ENCODE results near the gene CDKN1C. TPM values are rescaled to one million over a fixed set of nuclear protein-coding genes. Genes with fewer than 3 reads are reported as not detected.

The CDKN1C gene
- total and polyA plus RNA-seq, 2 of the 8 experiments (the other 6 are each of a cell fraction or from before 2014, with no cell fraction given): 12.8 to 14.1 TPM

DNA sequence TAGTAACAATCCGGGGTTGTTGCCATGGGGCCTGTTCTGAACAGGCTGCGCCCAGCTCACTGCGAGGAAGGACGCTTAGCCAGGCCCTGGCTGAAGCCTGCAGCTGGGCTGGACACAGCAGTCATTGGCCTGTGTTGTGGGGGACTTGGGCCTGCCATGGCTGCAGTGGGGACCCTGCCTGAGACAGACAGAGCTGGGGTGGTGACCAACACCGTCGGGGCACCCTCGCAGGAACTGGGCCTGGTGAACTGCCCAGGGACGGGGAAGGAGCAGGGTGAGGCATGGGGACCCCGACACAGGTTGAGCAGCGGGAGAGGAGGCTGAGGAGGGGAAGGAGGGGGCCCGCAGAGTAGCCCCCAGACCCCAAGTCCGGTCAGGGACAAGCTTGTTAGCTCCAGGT, 34.8 kb upstream of the CDKN1C start:
- no peak overlapping the region for H3K9ac ChIP-seq (replicated peaks in 1 of 4; ENCODE audit: extremely low read depth in 1 of 4, low read depth in 3 of 4, low read length in 3 of 4)
- H3K27ac ChIP-seq (ENCODE audit: low read depth, low read length): no peak overlapping the region
- no peaks in the 10 kb centered on the region for H4K20me1 ChIP-seq (replicated peaks in 1 of 2; ENCODE audit: control insufficient read depth in 1 of 2, insufficient read depth in 2 of 2, low read length in 2 of 2)
- no peak overlapping the region for H3K4me3 ChIP-seq (ENCODE audit: extremely low read depth in 1 of 4, insufficient read depth in 2 of 4, low read depth in 3 of 4, low read length in 4 of 4)
- no peak overlapping the region for H2AFZ ChIP-seq (ENCODE audit: low read length)
- H4K91ac ChIP-seq (replicated peaks; ENCODE audit: insufficient read length, low read length): no peak overlapping the region
- ChIA-PET POLR2A (ENCODE audit: partially characterized antibody) (interaction anchor here (1.0 to 1.4 kb wide), 3 partner anchors 10 to 24 kb away, joined by 3 to 4 read pairs (median 3); no protein-coding TSS in a partner anchor), CTCF (ENCODE audit: partially characterized antibody) (interaction anchor here (0.7 to 4.2 kb wide), 7 partner anchors 10 to 1087 kb away, joined by 3 to 18 read pairs (median 6); partner anchors contain the start of gene PHLDA2)
- peaks cover 0 to 4% (median 0%) of the 10 kb centered on the region in 4 experiments; a peak in 1 of 7 replicates for H3K27me3 ChIP-seq (replicated peaks in 1 of 4; ENCODE audit: control insufficient read depth in 3 of 4, extremely low read depth in 1 of 4, insufficient read depth in 3 of 4, low read length in 3 of 4)
- no peak overlapping the region for H2BK120ac ChIP-seq (replicated peaks; ENCODE audit: low read depth, low read length)
- no peak overlapping the region for H2BK5ac ChIP-seq (ENCODE audit: low read depth, low read length)
- no peaks in the 10 kb centered on the region for H3K79me1 ChIP-seq (ENCODE audit: low read depth, low read length)
- no peak overlapping the region for H3K4ac ChIP-seq (replicated peaks; ENCODE audit: insufficient read length, low read depth, low read length)
- TF ChIP-seq SAP30 (IDR thresholded peaks at IDR 0.05; ENCODE audit: insufficient read depth, insufficient replicate concordance, low read length) (no peak), TCF12 (IDR thresholded peaks at IDR 0.05; ENCODE audit: low read depth, low read length) (no peak), FOSL1 (IDR thresholded peaks at IDR 0.05; ENCODE audit: insufficient read depth, low read depth, low read length) (no peak), SRF (IDR thresholded peaks at IDR 0.05; ENCODE audit: low read depth, low read length) (no peak), HDAC2 (IDR thresholded peaks at IDR 0.05; ENCODE audit: borderline replicate concordance in 1 of 2, low read depth in 2 of 2, low read length in 2 of 2) (no peak), SP1 (IDR thresholded peaks at IDR 0.05; ENCODE audit: low read depth, low read length) (no peak), ASH2L (IDR thresholded peaks at IDR 0.05; ENCODE audit: low read length) (no peak), GABPA (IDR thresholded peaks at IDR 0.05; ENCODE audit: borderline replicate concordance, insufficient read depth, low read length) (no peak), SIRT6 (IDR thresholded peaks at IDR 0.05; ENCODE audit: low read length) (no peak), MAFK (IDR thresholded peaks at IDR 0.05; ENCODE audit: low read depth, low read length) (no peak)
- TF ChIP-seq, protein P1, sequence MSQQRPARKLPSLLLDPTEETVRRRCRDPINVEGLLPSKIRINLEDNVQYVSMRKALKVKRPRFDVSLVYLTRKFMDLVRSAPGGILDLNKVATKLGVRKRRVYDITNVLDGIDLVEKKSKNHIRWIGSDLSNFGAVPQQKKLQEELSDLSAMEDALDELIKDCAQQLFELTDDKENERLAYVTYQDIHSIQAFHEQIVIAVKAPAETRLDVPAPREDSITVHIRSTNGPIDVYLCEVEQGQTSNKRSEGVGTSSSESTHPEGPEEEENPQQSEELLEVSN (IDR thresholded peaks at IDR 0.05): no peak
- no peak overlapping the region for H2BK20ac ChIP-seq (ENCODE audit: low read length)
- no peaks in the 10 kb centered on the region for H3K79me2 ChIP-seq (ENCODE audit: control insufficient read depth in 1 of 2, insufficient read depth in 2 of 2, low read length in 2 of 2)
- H3K4me2 ChIP-seq (ENCODE audit: insufficient read depth in 1 of 2, low read depth in 2 of 2, low read length in 2 of 2): no peak overlapping the region
- H3K23me2 ChIP-seq (ENCODE audit: low read depth, low read length): no peaks in the 10 kb centered on the region
- H3K18ac ChIP-seq (ENCODE audit: extremely low read depth, low read length): no peak overlapping the region
- FAIRE-seq: no peak
- no peak overlapping the region for H2BK12ac ChIP-seq (ENCODE audit: low read depth, low read length)
- no peaks in the 10 kb centered on the region for H3K36me3 ChIP-seq (ENCODE audit: control insufficient read depth in 2 of 4, insufficient read depth in 4 of 4, low read length in 3 of 4)
- H4K8ac ChIP-seq (ENCODE audit: extremely low read depth, insufficient read depth, low read length): no peak overlapping the region
- WGBS, 2 experiments (ENCODE audit: extremely low coverage in 1 of 2, insufficient coverage in 1 of 2, insufficient read length in 1 of 2, insufficient replicate concordance in 2 of 2, low coverage in 1 of 2, low lambda C conversion rate in 2 of 2, missing lambda C conversion rate in 1 of 2): 89% methylated on average over 12 of the region's 12 CpGs; no CpG with 5 or more reads in 1 of the 2 experiments
- H3K56ac ChIP-seq (replicated peaks; ENCODE audit: insufficient read length, low read depth, low read length): no peak overlapping the region
- H4K5ac ChIP-seq (ENCODE audit: insufficient read length, low read depth, low read length): no peak overlapping the region
- no peak overlapping the region for H2AK5ac ChIP-seq (ENCODE audit: low read depth, low read length)
- H3K23ac ChIP-seq (ENCODE audit: insufficient read length): no peak overlapping the region
- DNase-seq (ENCODE audit: low read depth in 1 of 2, low spot score in 2 of 2): no peak
- H2BK15ac ChIP-seq (ENCODE audit: low read length): no peak overlapping the region
- no peak overlapping the region for H3K14ac ChIP-seq (ENCODE audit: insufficient read length)
- H3K9me3 ChIP-seq (ENCODE audit: insufficient read depth in 2 of 2, low read depth in 1 of 2, low read length in 1 of 2): no peaks in the 10 kb centered on the region
- H3K4me1 ChIP-seq (replicated peaks in 1 of 4; ENCODE audit: control insufficient read depth in 3 of 4, insufficient read depth in 4 of 4, low read length in 3 of 4): no peaks in the 10 kb centered on the region

Data from H1 (cell line).